Transverse colon (tissue), 4 donors: ENCODE data around the gene LRCOL1. TPM values are rescaled to one million over a fixed set of nuclear protein-coding genes. Genes with fewer than 3 reads are reported as not detected.

Experiments
- DNase-seq: peaks from one replicate; pipeline ENCODE4 v3.0.0-alpha.2; 2019
- H3K27ac ChIP-seq, 4 donors: fragments of 200-600 bp; sonication (generic); 2 replicates each; pipeline ENCODE4 v1.5.1; 2016 to 2018; ENCODE audit warnings: inconsistent platforms in 4 of 4
- H3K27me3 ChIP-seq: fragments of 200-600 bp; sonication (generic); 2 replicates; pipeline ENCODE4 v1.5.1; 2017; ENCODE audit warnings: inconsistent platforms
- H3K36me3 ChIP-seq, 4 donors: fragments of 200-600 bp; sonication (generic); 2 replicates each; pipeline ENCODE4 v1.5.1; 2017 to 2019; ENCODE audit warnings: inconsistent platforms in 4 of 4
- H3K4me1 ChIP-seq, 4 donors: fragments of 200-600 bp; sonication (generic); 2 replicates each; pipeline ENCODE4 v1.5.1; 2017 to 2020; ENCODE audit warnings: inconsistent platforms in 4 of 4
- H3K4me3 ChIP-seq, 4 donors: fragments of 200-600 bp; sonication (generic); 1 replicate in 1 of 4; 2 replicates in 3 of 4; pipeline versions ENCODE4 v1.5.1 to v1.6.1; 2017 to 2019; ENCODE audit warnings: inconsistent platforms in 4 of 4
- H3K9me3 ChIP-seq, 2 donors: fragments of 200-600 bp; sonication (generic); 2 replicates each; pipeline ENCODE4 v1.5.1; 2017 to 2019; ENCODE audit warnings: inconsistent platforms in 2 of 2
- CTCF ChIP-seq, 5 experiments: fragments of 200-600 bp in 3 of 5; fragments of 450-650 bp in 2 of 5; sonication (generic) in 3 of 5; IDR thresholded peaks; 1 replicate in 2 of 5; 2 replicates in 3 of 5; pipeline ENCODE4 v1.5.1; 2016 to 2017; ENCODE audit warnings: antibody characterized with exemption in 5 of 5, inconsistent platforms in 3 of 5, mild to moderate bottlenecking in 2 of 5, moderate library complexity in 1 of 5
- EP300 ChIP-seq: sonication (generic); formaldehyde crosslinking; IDR thresholded peaks from one replicate; pipeline ENCODE4 v1.6.1; 2017; ENCODE audit warnings: antibody characterized with exemption, low read depth
- POLR2A ChIP-seq: fragments of 450-650 bp; IDR thresholded peaks from one replicate; pipeline ENCODE4 v1.6.1; 2016; ENCODE audit warnings: antibody characterized with exemption, mild to moderate bottlenecking, moderate library complexity
- POLR2AphosphoS5 ChIP-seq, 3 donors: sonication (generic); formaldehyde crosslinking; IDR thresholded peaks; one replicate each; pipeline ENCODE4 v1.6.1; 2016; ENCODE audit warnings: antibody characterized with exemption in 3 of 3
- WGBS, 2 donors: methylation state at CpG; one replicate each; pipeline ENCODE4 v1.1.5; 2018; ENCODE audit warnings: low coverage in 1 of 2; 5-methylcytosine and 5-hydroxymethylcytosine counted together
- in situ Hi-C, 4 donors: fragments of 200-750 bp; cut with MboI; loops; one replicate each; pipeline versions ENCODE4 v1.15.0 to v1.15.1; 2017; ENCODE audit warnings: low sequenced_read_pairs in 3 of 4, low pct_ligation_motif_present in 1 of 4, low pct_unique_long_range_greater_than_20kb in 1 of 4
- intact Hi-C: fragments of 100-400 bp; cut with DNase I; formaldehyde crosslinking; loops from one replicate; pipeline ENCODE4 v1.15.1; 2023; ENCODE audit warnings: low total_unique reads
- total RNA-seq, 4 donors: library from RNA; depleted of rRNA; stranded (reverse); fragments of >200 nt; gene quantifications; one replicate each; pipeline ENCODE4 v1.1.0, GENCODE V29; 2016

The LRCOL1 gene
- total RNA-seq, 4 donors from 2014 or later: not detected

GRCh38 chr12:132619071-132619385 is 8.6 kb upstream of the LRCOL1 start:
- peaks cover 7 to 12% of the 10 kb centered on the region in 2 donors for H3K9me3 ChIP-seq
- TF ChIP-seq POLR2A: no peak
- no peak for TF ChIP-seq POLR2AphosphoS5 (IDR thresholded peaks at IDR 0.05)
- TF ChIP-seq CTCF (IDR thresholded peaks at IDR 0.05): no peak
- TF ChIP-seq EP300: no peak
- peaks cover 0 to 22% (median 14%) of the 10 kb centered on the region in 4 donors for H3K4me1 ChIP-seq
- WGBS, 2 donors: no CpG with 5 or more reads among the region's 28 CpGs
- intact Hi-C loops (no loop called here), in situ Hi-C loops (loop anchor here (10.0 to 25.0 kb wide), 2 partner anchors 194 to 207 kb away; no protein-coding TSS in a partner anchor)
- H3K4me3 ChIP-seq: no peak overlapping the region
- no peaks in the 10 kb centered on the region for H3K36me3 ChIP-seq
- DNase-seq: no peak
- H3K27me3 ChIP-seq: peaks cover 61% of the 10 kb centered on the region
- no peak overlapping the region for H3K27ac ChIP-seq

GRCh38 chr12:132618683-132619043 is 8.3 kb upstream of the LRCOL1 start, which contains the start of gene P2RX2:
Gene P2RX2 (plus strand): TSS chr12:132618776. CDS start chr12:132618817, 41 bp downstream.
- in situ Hi-C loops (loop anchor here (10.0 to 25.0 kb wide), 2 partner anchors 194 to 206 kb away; no protein-coding TSS in a partner anchor), intact Hi-C loops (no loop called here)
- H3K36me3 ChIP-seq: no peaks in the 10 kb centered on the region
- H3K9me3 ChIP-seq: peaks cover 7 to 12% of the 10 kb centered on the region in 2 donors
- H3K4me3 ChIP-seq: peak within 1 kb of the TSS in 2 of 4 donors; percentile 28 to 36
- H3K4me1 ChIP-seq: peaks cover 0 to 22% (median 14%) of the 10 kb centered on the region in 4 donors
- H3K27me3 ChIP-seq: peaks cover 61% of the 10 kb centered on the region
- DNase-seq: no peak
- no peak for TF ChIP-seq CTCF (IDR thresholded peaks at IDR 0.05)
- TF ChIP-seq POLR2A: no peak
- no peak for TF ChIP-seq EP300
- TF ChIP-seq POLR2AphosphoS5 (IDR thresholded peaks at IDR 0.05): no peak
- WGBS, 2 donors: 2% methylated on average over 29 of the region's 49 CpGs; no CpG with 5 or more reads in 1 of the 2 donors
- no peak within 1 kb of the TSS for H3K27ac ChIP-seq

- no peak for DNase-seq
- intact Hi-C loops: no loop called here
- Histone ChIP-seq H3K36me3 (no peaks in the 10 kb centered on the region), H3K4me1 (peaks cover 0 to 20% (median 14%) of the 10 kb centered on the region in 4 donors), H3K27ac (no peak overlapping the region), H3K9me3 (peaks cover 7 to 12% of the 10 kb centered on the region in 2 donors), H3K27me3 (peaks cover 61% of the 10 kb centered on the region), H3K4me3 (peak overlapping the region in 2 of 4 donors; percentile 28 to 36)
- in situ Hi-C loops: loop anchor here (10.0 to 25.0 kb wide), 2 partner anchors 193 to 206 kb away; no protein-coding TSS in a partner anchor
- WGBS, 2 donors: 13 to 16% methylated on average over 20 to 39 of the region's 51 CpGs
- no peak for TF ChIP-seq EP300
- TF ChIP-seq POLR2AphosphoS5 (IDR thresholded peaks at IDR 0.05): no peak
- TF ChIP-seq POLR2A: no peak
- TF ChIP-seq CTCF (IDR thresholded peaks at IDR 0.05): no peak
Observed at GRCh38 chr12:132617822-132618682, 7.7 kb upstream of the LRCOL1 start.

GRCh38 chr12:132617135-132617701 is 6.8 kb upstream of the LRCOL1 start:
- in situ Hi-C loops: loop anchor here (10.0 to 25.0 kb wide), 2 partner anchors 192 to 205 kb away; no protein-coding TSS in a partner anchor
- intact Hi-C loops: no loop called here

More at GRCh38 chr12:132617135-132617701, 6.8 kb upstream of the LRCOL1 start:
- Histone ChIP-seq H3K4me3 (no peak overlapping the region), H3K9me3 (peaks cover 7 to 12% of the 10 kb centered on the region in 2 donors), H3K27me3 (peaks cover 63% of the 10 kb centered on the region), H3K36me3 (no peaks in the 10 kb centered on the region), H3K4me1 (peaks cover 0 to 12% (median 7%) of the 10 kb centered on the region in 4 donors), H3K27ac (no peak overlapping the region)
- no peak for DNase-seq
- WGBS, 2 donors: 80 to 81% methylated on average over 1 to 4 of the region's 4 CpGs
- no peak for TF ChIP-seq EP300
- TF ChIP-seq POLR2AphosphoS5 (IDR thresholded peaks at IDR 0.05): no peak
- TF ChIP-seq CTCF (IDR thresholded peaks at IDR 0.05): no peak
- no peak for TF ChIP-seq POLR2A
